ENCODE results near the gene C1orf21. TPM values are rescaled to one million over a fixed set of nuclear protein-coding genes. Genes with fewer than 3 reads are reported as not detected.

Gene C1orf21
- total RNA-seq, 2 experiments from 2014 or later = 1.9 to 2.2 TPM

DNA sequence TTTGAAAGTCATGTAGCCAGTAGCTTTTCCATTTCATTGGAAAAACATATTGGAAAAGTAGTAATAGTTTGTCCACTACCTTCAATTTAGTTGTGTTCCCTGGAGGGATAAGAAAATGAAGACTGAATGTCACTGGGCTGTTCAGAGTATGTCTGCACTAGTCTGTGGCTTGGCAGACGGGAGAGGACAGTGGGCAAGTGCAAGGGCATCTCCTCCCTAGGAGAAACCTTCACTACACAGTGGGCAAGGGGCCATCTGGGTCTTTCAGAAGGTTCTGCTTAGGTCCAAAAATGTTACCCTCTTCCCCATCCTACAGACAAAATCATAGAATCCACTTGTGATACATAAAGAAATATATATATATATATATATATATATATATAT lies 118.1 kb downstream of the C1orf21 start:
- H3K9me3 Mint-ChIP-seq = no peaks in the 10 kb centered on the region
- H3K27me3 Mint-ChIP-seq = peaks cover 5% of the 10 kb centered on the region
- no peaks in the 10 kb centered on the region for H3K36me3 Mint-ChIP-seq
- H3K4me1 Mint-ChIP-seq (ENCODE audit: low read depth) = no peaks in the 10 kb centered on the region
- no peak overlapping the region for H3K4me3 Mint-ChIP-seq
- intact Hi-C loops (cut with micrococcal nuclease) = no loop called here
- ChIA-PET POLR2A (no interaction called here), CTCF (no interaction called here)
- H3K27ac Mint-ChIP-seq = no peak overlapping the region
- DNase-seq = no peak

DNA sequence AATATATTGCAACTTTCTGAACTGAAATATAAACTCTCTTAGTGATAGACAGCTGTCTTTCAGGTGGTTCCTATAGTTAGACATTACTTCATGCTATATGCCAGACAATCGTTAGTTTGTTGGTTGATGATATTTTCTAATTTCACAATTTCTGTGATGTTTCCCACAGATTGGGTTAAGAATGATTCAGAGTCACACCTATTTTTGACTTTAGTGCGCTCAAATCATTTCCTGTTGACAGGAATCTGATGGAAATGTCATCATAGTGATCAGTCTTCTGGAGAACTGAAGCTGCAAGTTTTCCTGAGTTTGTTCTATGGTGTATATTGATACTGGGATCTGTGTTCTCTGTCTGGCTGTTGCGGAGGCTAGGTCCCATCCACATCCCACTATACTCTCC lies 119.7 kb downstream of the C1orf21 start:
- Mint-ChIP-seq H3K27ac (no peak overlapping the region), H3K4me1 (ENCODE audit: low read depth) (no peaks in the 10 kb centered on the region), H3K9me3 (no peaks in the 10 kb centered on the region), H3K36me3 (no peaks in the 10 kb centered on the region), H3K4me3 (no peak overlapping the region), H3K27me3 (peaks cover 5% of the 10 kb centered on the region)
- ChIA-PET CTCF (no interaction called here), POLR2A (no interaction called here)
- intact Hi-C loops (cut with micrococcal nuclease) = no loop called here
- no peak for DNase-seq

DNA sequence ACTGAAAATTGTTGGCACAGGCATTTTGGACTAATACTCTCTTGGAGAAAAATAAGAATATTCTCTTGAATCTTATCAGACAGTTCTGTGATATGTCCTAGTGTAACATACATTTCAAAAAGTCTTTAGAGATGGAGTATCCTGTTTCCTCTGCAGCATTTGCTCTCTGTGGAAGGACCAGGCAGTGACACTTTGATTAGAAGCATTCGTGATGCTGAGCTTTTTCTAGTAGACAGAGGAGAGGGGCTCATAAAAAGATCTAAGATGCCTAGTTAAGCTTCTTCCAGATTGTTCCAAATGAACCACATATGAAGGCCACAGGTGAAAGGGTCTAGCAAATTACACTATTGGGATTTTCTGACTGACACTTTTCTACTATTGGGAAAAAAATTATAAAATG lies 120.3 kb downstream of the C1orf21 start:
- no peaks in the 10 kb centered on the region for H3K36me3 Mint-ChIP-seq
- peaks cover 5% of the 10 kb centered on the region for H3K27me3 Mint-ChIP-seq
- H3K9me3 Mint-ChIP-seq = no peaks in the 10 kb centered on the region
- no peak for DNase-seq
- CTCF ChIA-PET = no interaction called here
- no peak overlapping the region for H3K27ac Mint-ChIP-seq
- no peaks in the 10 kb centered on the region for H3K4me1 Mint-ChIP-seq (ENCODE audit: low read depth)
- no peak overlapping the region for H3K4me3 Mint-ChIP-seq
- intact Hi-C loops (cut with micrococcal nuclease) = no loop called here
- POLR2A ChIA-PET = no interaction called here

DNA sequence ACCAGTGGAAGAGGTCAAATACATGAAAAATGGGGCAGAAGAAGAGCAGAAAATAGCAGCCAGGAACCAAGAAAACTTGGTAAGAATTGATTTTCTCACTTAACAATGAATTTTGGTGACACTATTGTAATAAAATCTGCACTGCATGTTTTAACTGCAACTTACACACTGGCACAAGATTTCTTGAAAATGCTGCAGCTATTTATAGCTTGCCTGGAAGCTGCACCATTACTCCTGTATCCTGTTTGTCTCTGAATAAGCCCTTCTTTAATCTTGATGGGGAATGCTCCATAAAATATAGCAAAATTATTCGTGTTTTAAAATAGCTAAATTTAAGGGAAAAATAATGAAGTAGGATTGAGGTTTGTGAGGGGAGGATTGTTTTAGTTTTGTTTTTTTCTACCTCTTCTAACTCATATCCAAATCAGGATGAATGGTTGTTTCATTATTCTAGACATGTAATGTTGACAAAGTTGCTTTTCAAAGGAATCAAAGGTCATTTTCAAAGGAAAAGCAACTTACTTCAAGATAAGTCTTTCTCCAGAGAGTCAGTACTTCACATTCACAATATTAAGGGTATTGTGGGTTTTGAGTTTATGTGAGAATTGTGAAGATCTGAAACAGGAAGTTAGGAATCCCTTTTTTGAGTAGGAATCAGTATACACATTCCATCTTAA lies 120.9 kb downstream of the C1orf21 start:
- intact Hi-C loops (cut with micrococcal nuclease) = no loop called here
- CTCF ChIA-PET = no interaction called here

DNA sequence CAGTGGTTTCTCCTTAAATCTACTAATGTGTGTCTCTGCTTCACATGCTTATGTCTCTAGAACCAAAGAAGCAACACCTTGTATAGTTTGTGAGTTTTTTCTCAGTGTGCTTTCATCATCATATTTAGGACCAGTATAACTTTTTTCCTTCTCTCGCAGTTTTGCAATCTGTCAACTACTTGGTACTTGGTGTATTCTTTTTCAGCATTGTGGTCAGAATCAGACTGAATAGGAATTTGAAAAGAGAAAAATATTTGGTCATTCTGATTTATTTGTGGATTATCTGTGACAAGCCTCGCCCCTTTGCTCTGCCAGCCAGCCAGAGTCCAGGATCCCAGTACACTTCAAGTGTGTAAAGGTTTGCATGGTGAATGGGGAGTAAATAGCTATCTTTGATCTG lies 122.3 kb downstream of the C1orf21 start:
- Mint-ChIP-seq H3K27ac (no peak overlapping the region), H3K9me3 (no peaks in the 10 kb centered on the region), H3K27me3 (peaks cover 5% of the 10 kb centered on the region), H3K4me3 (no peak overlapping the region), H3K4me1 (ENCODE audit: low read depth) (no peaks in the 10 kb centered on the region), H3K36me3 (no peaks in the 10 kb centered on the region)
- intact Hi-C loops (cut with micrococcal nuclease) = no loop called here
- POLR2A ChIA-PET = no interaction called here
- DNase-seq = no peak
- CTCF ChIA-PET = no interaction called here

More for the DNA sequence above, 120.9 kb downstream of the C1orf21 start:
- Mint-ChIP-seq H3K4me1 (ENCODE audit: low read depth) (no peaks in the 10 kb centered on the region), H3K27me3 (peaks cover 5% of the 10 kb centered on the region), H3K9me3 (no peaks in the 10 kb centered on the region), H3K4me3 (no peak overlapping the region), H3K27ac (no peak overlapping the region), H3K36me3 (no peaks in the 10 kb centered on the region)
- POLR2A ChIA-PET = no interaction called here
- DNase-seq = no peak

DNA sequence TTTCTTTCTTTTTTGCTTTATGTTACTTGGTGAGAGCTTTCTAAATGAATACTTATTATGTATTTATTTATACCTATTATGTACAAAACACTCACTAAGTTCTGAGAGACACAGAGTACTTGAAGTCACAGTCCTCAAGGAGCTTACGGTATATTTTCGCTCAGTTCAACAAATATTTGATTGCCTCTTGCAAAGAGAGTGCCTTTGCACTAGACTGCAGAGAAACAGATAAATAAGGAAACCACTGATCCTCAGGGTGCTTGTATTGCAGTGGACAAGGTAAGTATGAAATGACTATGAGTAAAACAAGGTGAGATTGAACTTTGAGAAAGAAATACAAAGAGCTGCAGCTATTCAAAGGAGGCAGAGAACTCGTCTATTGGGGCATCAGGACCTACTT lies 123.3 kb downstream of the C1orf21 start:
- Mint-ChIP-seq H3K27ac (no peak overlapping the region), H3K4me1 (ENCODE audit: low read depth) (no peaks in the 10 kb centered on the region), H3K36me3 (no peaks in the 10 kb centered on the region), H3K27me3 (no peaks in the 10 kb centered on the region), H3K4me3 (no peak overlapping the region), H3K9me3 (no peaks in the 10 kb centered on the region)
- ChIA-PET POLR2A (no interaction called here), CTCF (no interaction called here)
- DNase-seq = no peak
- intact Hi-C loops (cut with micrococcal nuclease) = no loop called here

DNA sequence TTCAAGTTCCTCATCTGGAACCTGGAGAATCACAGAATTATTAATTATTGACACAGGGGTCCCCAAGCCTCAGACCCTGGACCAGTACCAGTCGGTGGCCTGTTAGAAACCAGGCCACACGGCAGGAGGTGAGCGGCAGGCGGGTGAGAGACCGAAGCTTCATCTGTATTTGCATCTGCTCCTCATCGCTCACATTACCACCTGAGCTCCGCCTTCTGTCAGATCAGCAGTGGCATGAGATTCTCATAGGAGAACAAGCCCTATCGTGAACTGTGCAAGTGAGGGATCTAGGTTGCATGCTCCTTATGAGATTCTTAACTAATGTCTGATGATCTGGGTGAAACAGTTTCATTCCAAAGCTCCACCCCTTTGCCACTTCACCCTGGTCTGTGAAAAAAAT lies 125.9 kb downstream of the C1orf21 start:
- CTCF ChIA-PET = no interaction called here
- Mint-ChIP-seq H3K36me3 (no peaks in the 10 kb centered on the region), H3K4me3 (no peak overlapping the region), H3K27ac (no peak overlapping the region), H3K4me1 (ENCODE audit: low read depth) (no peaks in the 10 kb centered on the region), H3K27me3 (peaks cover 2% of the 10 kb centered on the region), H3K9me3 (no peaks in the 10 kb centered on the region)
- intact Hi-C loops (cut with micrococcal nuclease) = no loop called here
- POLR2A ChIA-PET = no interaction called here
- no peak for DNase-seq

DNA sequence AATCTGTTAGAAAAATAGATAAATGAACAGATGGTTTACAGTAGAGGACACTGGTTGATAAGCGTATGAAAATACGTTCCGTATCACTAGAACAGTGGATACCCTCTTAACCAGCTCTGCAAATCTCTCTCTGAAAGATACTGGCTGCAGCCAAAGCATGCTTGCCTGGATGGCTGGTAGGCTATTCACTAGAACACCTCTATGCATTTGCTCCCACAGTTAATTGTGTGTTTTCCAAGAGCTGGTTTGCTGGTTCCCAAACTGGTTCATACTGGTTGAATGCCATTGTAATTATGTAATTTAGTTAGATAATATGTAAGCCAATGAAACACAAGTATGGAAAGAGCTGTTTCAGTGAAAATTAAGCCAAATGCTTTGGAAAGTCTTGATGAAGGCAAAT lies 126.6 kb downstream of the C1orf21 start:
- H3K4me1 Mint-ChIP-seq (ENCODE audit: low read depth) = no peaks in the 10 kb centered on the region
- intact Hi-C loops (cut with micrococcal nuclease) = no loop called here
- POLR2A ChIA-PET = no interaction called here
- H3K27me3 Mint-ChIP-seq = peaks cover 2% of the 10 kb centered on the region
- no peak overlapping the region for H3K4me3 Mint-ChIP-seq
- H3K36me3 Mint-ChIP-seq = no peaks in the 10 kb centered on the region
- H3K27ac Mint-ChIP-seq = no peak overlapping the region
- no peaks in the 10 kb centered on the region for H3K9me3 Mint-ChIP-seq
- CTCF ChIA-PET = no interaction called here
- DNase-seq = no peak

DNA sequence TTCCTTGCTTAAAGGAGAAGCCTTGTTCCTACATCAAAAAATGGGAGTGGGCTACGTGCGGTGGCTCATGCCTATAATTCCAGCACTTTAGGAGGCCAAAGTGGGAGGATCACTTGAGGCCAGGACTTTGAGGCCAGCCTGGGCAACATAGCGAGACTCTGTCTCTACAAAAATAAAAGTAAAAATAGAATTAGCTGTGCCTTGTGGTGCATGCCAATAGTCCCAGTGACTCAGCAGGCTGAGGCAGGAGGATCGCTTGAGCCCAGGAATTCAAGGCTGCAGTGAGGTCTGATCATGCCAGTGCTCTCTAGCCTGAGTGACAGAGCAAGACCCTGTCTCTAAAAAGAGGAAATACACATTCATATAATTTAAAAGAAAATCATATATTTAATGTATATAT lies 127.1 kb downstream of the C1orf21 start:
- CTCF ChIA-PET = no interaction called here
- intact Hi-C loops (cut with micrococcal nuclease) = no loop called here
- no peaks in the 10 kb centered on the region for H3K9me3 Mint-ChIP-seq
- H3K4me1 Mint-ChIP-seq (ENCODE audit: low read depth) = no peaks in the 10 kb centered on the region
- no peak for DNase-seq
- POLR2A ChIA-PET = no interaction called here
- no peaks in the 10 kb centered on the region for H3K36me3 Mint-ChIP-seq
- H3K27ac Mint-ChIP-seq = no peak overlapping the region
- no peak overlapping the region for H3K4me3 Mint-ChIP-seq
- peaks cover 2% of the 10 kb centered on the region for H3K27me3 Mint-ChIP-seq

DNA sequence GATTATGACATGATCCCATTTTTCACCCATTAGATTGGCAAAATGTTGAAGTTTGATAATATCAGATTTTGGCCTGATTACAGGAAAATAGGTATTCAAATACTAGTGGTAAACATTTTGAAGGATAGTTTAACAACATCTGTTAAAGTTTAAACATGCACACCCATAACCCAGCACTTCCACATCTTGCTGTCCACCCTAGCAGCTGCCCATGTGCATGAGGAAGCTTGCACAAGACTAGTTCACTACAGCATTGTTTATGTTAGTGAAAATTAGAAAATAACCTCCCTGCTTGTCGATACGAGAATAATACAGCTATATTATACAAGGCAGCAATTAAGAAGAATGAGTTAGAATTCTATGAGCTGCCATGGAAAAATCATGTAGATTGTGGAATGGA lies 127.6 kb downstream of the C1orf21 start:
- no peak overlapping the region for H3K27ac Mint-ChIP-seq
- no peaks in the 10 kb centered on the region for H3K4me1 Mint-ChIP-seq (ENCODE audit: low read depth)
- H3K27me3 Mint-ChIP-seq = peaks cover 2% of the 10 kb centered on the region
- no peak for DNase-seq
- ChIA-PET CTCF (no interaction called here), POLR2A (no interaction called here)
- H3K9me3 Mint-ChIP-seq = no peaks in the 10 kb centered on the region
- intact Hi-C loops (cut with micrococcal nuclease) = no loop called here
- no peak overlapping the region for H3K4me3 Mint-ChIP-seq
- no peaks in the 10 kb centered on the region for H3K36me3 Mint-ChIP-seq

DNA sequence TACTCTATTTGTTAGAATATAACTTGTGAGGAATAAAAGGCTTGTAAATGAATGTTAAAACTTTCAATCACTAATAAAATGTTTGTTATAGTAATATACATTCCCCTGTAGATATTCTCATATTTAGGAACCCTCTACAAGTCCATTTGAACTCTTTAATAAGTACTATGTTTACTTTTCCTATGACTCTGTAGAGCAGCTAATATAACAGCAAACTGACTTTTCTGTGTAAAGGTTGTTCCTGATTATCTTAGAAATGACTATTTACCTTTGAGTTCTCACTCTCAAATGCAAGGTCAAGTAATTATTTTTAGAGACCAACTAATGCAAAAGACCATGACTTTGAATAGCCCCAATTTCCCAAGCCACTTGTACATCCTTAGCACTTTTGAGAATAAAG lies 130.3 kb downstream of the C1orf21 start:
- intact Hi-C loops (cut with micrococcal nuclease) = loop anchor here (5.0 kb wide), 1 partner anchor 85 kb away; no protein-coding TSS in a partner anchor
- Mint-ChIP-seq H3K4me1 (ENCODE audit: low read depth) (no peaks in the 10 kb centered on the region), H3K27me3 (peaks cover 2% of the 10 kb centered on the region), H3K9me3 (no peaks in the 10 kb centered on the region), H3K4me3 (no peak overlapping the region), H3K27ac (no peak overlapping the region), H3K36me3 (no peaks in the 10 kb centered on the region)
- DNase-seq = no peak
- ChIA-PET POLR2A (no interaction called here), CTCF (no interaction called here)

DNA sequence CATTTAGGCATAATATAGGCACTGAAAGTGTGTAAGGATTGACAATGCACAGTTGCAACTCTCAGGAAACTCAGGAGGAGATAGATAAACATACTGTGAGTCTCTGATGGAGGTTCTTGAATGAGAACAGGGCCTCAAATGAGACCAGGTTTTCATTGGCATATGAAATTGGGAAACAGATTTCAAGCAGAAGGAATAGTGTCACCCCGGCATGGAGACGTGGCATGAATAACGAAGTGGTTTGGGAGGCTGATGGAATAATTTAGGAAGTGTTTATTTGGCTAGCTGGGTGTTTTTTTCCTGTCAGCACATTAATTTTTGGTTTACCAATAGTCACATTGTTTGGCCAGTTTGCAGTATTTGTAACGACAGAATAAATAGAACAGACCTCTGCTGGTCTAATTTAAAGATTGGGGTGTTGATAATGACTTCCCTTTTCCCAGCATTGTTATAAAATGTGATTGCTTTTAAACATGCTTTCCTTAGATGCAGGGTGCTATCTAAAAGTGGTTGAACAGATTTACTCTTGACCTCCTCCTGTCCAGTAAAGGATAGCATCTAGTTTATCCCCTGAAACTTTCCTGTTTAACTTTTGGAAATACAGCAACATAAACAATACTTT lies 132.0 kb downstream of the C1orf21 start:
- intact Hi-C loops (cut with micrococcal nuclease) = loop anchor here (5.0 kb wide), 1 partner anchor 83 kb away; no protein-coding TSS in a partner anchor
- CTCF ChIA-PET = no interaction called here
- POLR2A ChIA-PET = no interaction called here
- no peak for DNase-seq
- Mint-ChIP-seq H3K27ac (no peak overlapping the region), H3K36me3 (no peaks in the 10 kb centered on the region), H3K4me1 (ENCODE audit: low read depth) (no peaks in the 10 kb centered on the region), H3K27me3 (peaks cover 4% of the 10 kb centered on the region), H3K4me3 (no peak overlapping the region), H3K9me3 (no peaks in the 10 kb centered on the region)

DNA sequence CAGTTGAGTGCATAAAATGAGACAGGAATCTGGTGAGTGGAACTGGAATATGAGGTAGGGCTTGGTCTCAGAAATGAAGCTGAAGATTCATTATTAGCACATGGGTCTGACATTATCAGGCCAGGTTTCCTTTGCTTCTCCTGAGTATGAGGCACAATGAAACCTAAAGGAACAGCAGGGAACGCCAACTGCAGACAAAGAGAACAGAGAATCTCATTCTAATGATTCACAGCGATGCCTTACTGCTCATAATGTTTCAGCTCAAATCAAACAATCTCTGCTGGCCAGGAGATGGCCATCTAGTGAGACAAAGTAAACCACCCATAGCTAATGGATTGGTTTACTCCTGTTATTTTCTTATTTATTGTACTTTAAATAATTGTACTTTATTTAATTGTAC lies 133.5 kb downstream of the C1orf21 start:
- POLR2A ChIA-PET = no interaction called here
- Mint-ChIP-seq H3K27me3 (peaks cover 4% of the 10 kb centered on the region), H3K36me3 (no peaks in the 10 kb centered on the region), H3K4me1 (ENCODE audit: low read depth) (no peaks in the 10 kb centered on the region), H3K4me3 (no peak overlapping the region), H3K9me3 (no peaks in the 10 kb centered on the region), H3K27ac (no peak overlapping the region)
- DNase-seq = no peak
- intact Hi-C loops (cut with micrococcal nuclease) = no loop called here
- CTCF ChIA-PET = no interaction called here
